ENCODE measurements around the gene TRAF3IP1. TPM values are rescaled to one million over a fixed set of nuclear protein-coding genes. Genes with fewer than 3 reads are reported as not detected.

TRAF3IP1 gene
- total and polyA plus RNA-seq, 2 donors (not counting 1 experiment from before 2014, with no cell fraction given) = 1.4 to 15.5 TPM

DNA sequence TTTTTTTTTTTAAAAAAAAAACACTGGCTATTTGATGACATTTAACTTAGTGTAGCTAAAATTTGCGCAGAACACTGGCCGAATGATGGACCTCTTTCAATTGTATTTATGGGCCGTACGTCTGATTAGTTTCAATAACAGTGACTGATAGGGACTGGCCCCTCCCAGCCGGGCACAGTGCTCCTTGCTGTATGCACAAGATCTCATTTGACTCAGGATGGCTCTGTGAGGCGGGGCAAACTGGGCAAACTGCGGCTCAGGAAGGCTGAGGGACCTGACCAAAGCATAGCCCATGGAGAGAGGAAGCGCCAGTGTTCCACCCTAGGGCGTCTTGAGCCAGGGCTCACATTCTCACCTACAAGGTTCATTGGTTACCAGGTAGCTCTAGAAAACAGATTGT, 21.2 kb downstream of the TRAF3IP1 start:
- Histone ChIP-seq H3K4me3 (ENCODE audit: control extremely low read depth in 1 of 5, extremely low read depth in 1 of 5, insufficient read depth in 1 of 5, low read depth in 2 of 5, low read length in 4 of 5) (no peak overlapping the region), H2AFZ (ENCODE audit: insufficient read depth, low read depth, low read length, poor library complexity, severe bottlenecking) (no peak overlapping the region), H3K36me3 (replicated peaks in 1 of 2; ENCODE audit: control extremely low read depth in 1 of 2, control insufficient read depth in 1 of 2, extremely low read depth in 1 of 2, insufficient read depth in 2 of 2, low read length in 1 of 2) (no peaks in the 10 kb centered on the region), H3K4me2 (replicated peaks; ENCODE audit: low read depth, low read length, poor library complexity, severe bottlenecking) (no peak overlapping the region), H3K27me3 (replicated peaks in 1 of 4; ENCODE audit: control extremely low read depth in 1 of 4, control insufficient read depth in 3 of 4, insufficient read depth in 4 of 4, low read length in 3 of 4) (no peaks in the 10 kb centered on the region), H3K4me1 (ENCODE audit: control insufficient read depth in 2 of 2, insufficient read depth in 2 of 2, low read length in 2 of 2) (peaks cover 0 to 6% of the 10 kb centered on the region in 2 donors), H3K9me3 (ENCODE audit: control extremely low read depth in 1 of 3, control insufficient read depth in 2 of 3, insufficient read depth in 1 of 3, low read length in 2 of 3) (no peaks in the 10 kb centered on the region), H3K79me2 (ENCODE audit: control insufficient read depth, insufficient read depth, low read length) (no peaks in the 10 kb centered on the region), H3K27ac (ENCODE audit: low read length in 2 of 2) (no peak overlapping the region), H3K9ac (ENCODE audit: low read length) (no peak overlapping the region), H4K20me1 (ENCODE audit: control insufficient read depth, insufficient read depth, low read length, poor library complexity, severe bottlenecking) (no peaks in the 10 kb centered on the region)
- ChIA-PET POLR2A (interaction anchor here (0.6 kb wide), 1 partner anchor 714 kb away, joined by 3 read pairs; no protein-coding TSS in a partner anchor), CTCF (interaction anchor here (1.1 kb wide), 1 partner anchor 15 kb away, joined by 4 read pairs; no protein-coding TSS in a partner anchor)
- intact Hi-C loops (cut with micrococcal nuclease) = no loop called here
- no peak for DNase-seq
- Mint-ChIP-seq H3K27ac (no peak overlapping the region), H3K27me3 (no peaks in the 10 kb centered on the region), H3K9me3 (ENCODE audit: insufficient read depth) (no peaks in the 10 kb centered on the region), H3K4me3 (no peak overlapping the region), H3K4me1 (peaks cover 3% of the 10 kb centered on the region)
- no peak for ATAC-seq (ENCODE audit: low read depth)
- 98% methylated on average over 8 of the region's 9 CpGs for WGBS (ENCODE audit: insufficient coverage)
- TF ChIP-seq, protein P1, sequence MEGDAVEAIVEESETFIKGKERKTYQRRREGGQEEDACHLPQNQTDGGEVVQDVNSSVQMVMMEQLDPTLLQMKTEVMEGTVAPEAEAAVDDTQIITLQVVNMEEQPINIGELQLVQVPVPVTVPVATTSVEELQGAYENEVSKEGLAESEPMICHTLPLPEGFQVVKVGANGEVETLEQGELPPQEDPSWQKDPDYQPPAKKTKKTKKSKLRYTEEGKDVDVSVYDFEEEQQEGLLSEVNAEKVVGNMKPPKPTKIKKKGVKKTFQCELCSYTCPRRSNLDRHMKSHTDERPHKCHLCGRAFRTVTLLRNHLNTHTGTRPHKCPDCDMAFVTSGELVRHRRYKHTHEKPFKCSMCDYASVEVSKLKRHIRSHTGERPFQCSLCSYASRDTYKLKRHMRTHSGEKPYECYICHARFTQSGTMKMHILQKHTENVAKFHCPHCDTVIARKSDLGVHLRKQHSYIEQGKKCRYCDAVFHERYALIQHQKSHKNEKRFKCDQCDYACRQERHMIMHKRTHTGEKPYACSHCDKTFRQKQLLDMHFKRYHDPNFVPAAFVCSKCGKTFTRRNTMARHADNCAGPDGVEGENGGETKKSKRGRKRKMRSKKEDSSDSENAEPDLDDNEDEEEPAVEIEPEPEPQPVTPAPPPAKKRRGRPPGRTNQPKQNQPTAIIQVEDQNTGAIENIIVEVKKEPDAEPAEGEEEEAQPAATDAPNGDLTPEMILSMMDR (IDR thresholded peaks at IDR 0.05) = no peak
- no peak for TF ChIP-seq EZH2 (IDR thresholded peaks at IDR 0.05; ENCODE audit: borderline replicate concordance, insufficient read depth, low read depth, low read length, poor library complexity, severe bottlenecking)

DNA sequence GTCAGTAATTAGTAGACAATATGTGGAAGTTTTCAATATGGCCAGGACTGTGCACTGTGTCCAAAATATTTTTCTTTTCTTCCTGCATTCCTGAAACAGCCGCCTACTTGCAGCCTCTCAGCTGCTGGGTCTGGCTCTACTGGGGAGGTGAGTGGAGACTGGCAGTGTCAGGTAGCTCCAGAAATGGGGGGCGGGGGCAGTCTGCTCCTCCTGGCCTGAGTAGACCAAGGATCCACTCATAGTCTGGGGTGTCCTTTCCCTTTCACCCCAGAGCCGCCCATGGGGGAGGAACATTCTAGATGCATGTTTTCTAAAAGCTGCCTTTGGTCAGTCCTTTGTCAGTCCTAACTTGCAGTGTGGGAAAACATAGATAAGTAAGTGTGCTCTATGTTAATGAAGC, 23.7 kb downstream of the TRAF3IP1 start:
- no peaks in the 10 kb centered on the region for H3K9me3 ChIP-seq (ENCODE audit: control extremely low read depth in 1 of 3, control insufficient read depth in 2 of 3, insufficient read depth in 1 of 3, low read length in 2 of 3)
- H2AFZ ChIP-seq (ENCODE audit: insufficient read depth, low read depth, low read length, poor library complexity, severe bottlenecking) = no peak overlapping the region
- H3K27ac ChIP-seq (ENCODE audit: low read length in 2 of 2) = no peak overlapping the region
- H4K20me1 ChIP-seq (ENCODE audit: control insufficient read depth, insufficient read depth, low read length, poor library complexity, severe bottlenecking) = no peaks in the 10 kb centered on the region
- Mint-ChIP-seq H3K4me1 (peaks cover 11% of the 10 kb centered on the region), H3K27me3 (no peaks in the 10 kb centered on the region), H3K27ac (no peak overlapping the region), H3K9me3 (ENCODE audit: insufficient read depth) (no peaks in the 10 kb centered on the region), H3K4me3 (no peak overlapping the region)
- no peaks in the 10 kb centered on the region for H3K79me2 ChIP-seq (ENCODE audit: control insufficient read depth, insufficient read depth, low read length)
- H3K36me3 ChIP-seq (replicated peaks in 1 of 2; ENCODE audit: control extremely low read depth in 1 of 2, control insufficient read depth in 1 of 2, extremely low read depth in 1 of 2, insufficient read depth in 2 of 2, low read length in 1 of 2) = peaks cover 0 to 2% of the 10 kb centered on the region in 2 experiments
- ChIA-PET CTCF (no interaction called here), POLR2A (no interaction called here)
- no peak overlapping the region for H3K4me2 ChIP-seq (replicated peaks; ENCODE audit: low read depth, low read length, poor library complexity, severe bottlenecking)
- DNase-seq = no peak
- no peak overlapping the region for H3K4me3 ChIP-seq (ENCODE audit: control extremely low read depth in 1 of 5, extremely low read depth in 1 of 5, insufficient read depth in 1 of 5, low read depth in 2 of 5, low read length in 4 of 5)
- H3K9ac ChIP-seq (ENCODE audit: low read length) = no peak overlapping the region
- intact Hi-C loops (cut with micrococcal nuclease) = no loop called here
- no peak for TF ChIP-seq EZH2 (IDR thresholded peaks at IDR 0.05; ENCODE audit: borderline replicate concordance, insufficient read depth, low read depth, low read length, poor library complexity, severe bottlenecking)
- TF ChIP-seq, protein P1 (IDR thresholded peaks at IDR 0.05) = no peak
- no peaks in the 10 kb centered on the region for H3K27me3 ChIP-seq (replicated peaks in 1 of 4; ENCODE audit: control extremely low read depth in 1 of 4, control insufficient read depth in 3 of 4, insufficient read depth in 4 of 4, low read length in 3 of 4)
- no peak for ATAC-seq (ENCODE audit: low read depth)
- WGBS (ENCODE audit: insufficient coverage) = 100% methylated on average over 1 of the region's 3 CpGs
- peaks cover 0 to 12% of the 10 kb centered on the region in 2 donors for H3K4me1 ChIP-seq (ENCODE audit: control insufficient read depth in 2 of 2, insufficient read depth in 2 of 2, low read length in 2 of 2)

Data from B cell (primary cell).